Measurements from ENCODE around the gene ANKRD9. TPM values are rescaled to one million over a fixed set of nuclear protein-coding genes. Genes with fewer than 3 reads are reported as not detected.

ANKRD9 gene
- total RNA-seq, 1 donor from 2014 or later: 31.4 TPM

GRCh38 chr14:102462391-102462790 is 47.2 kb downstream of the ANKRD9 start:
- H3K27me3 Mint-ChIP-seq: no peaks in the 10 kb centered on the region
- H3K4me1 Mint-ChIP-seq (ENCODE audit: unreplicated experiment): no peaks in the 10 kb centered on the region
- H3K36me3 Mint-ChIP-seq: peaks cover 20% of the 10 kb centered on the region
- no peak overlapping the region for H3K27ac Mint-ChIP-seq
- TF ChIP-seq CTCF (conservative IDR thresholded peaks at IDR 0.05): no peak
- H3K4me3 Mint-ChIP-seq: no peak overlapping the region
- no peak for DNase-seq (ENCODE audit: extremely low spot score, unreplicated experiment)
- no peaks in the 10 kb centered on the region for H3K9me3 Mint-ChIP-seq

DNA sequence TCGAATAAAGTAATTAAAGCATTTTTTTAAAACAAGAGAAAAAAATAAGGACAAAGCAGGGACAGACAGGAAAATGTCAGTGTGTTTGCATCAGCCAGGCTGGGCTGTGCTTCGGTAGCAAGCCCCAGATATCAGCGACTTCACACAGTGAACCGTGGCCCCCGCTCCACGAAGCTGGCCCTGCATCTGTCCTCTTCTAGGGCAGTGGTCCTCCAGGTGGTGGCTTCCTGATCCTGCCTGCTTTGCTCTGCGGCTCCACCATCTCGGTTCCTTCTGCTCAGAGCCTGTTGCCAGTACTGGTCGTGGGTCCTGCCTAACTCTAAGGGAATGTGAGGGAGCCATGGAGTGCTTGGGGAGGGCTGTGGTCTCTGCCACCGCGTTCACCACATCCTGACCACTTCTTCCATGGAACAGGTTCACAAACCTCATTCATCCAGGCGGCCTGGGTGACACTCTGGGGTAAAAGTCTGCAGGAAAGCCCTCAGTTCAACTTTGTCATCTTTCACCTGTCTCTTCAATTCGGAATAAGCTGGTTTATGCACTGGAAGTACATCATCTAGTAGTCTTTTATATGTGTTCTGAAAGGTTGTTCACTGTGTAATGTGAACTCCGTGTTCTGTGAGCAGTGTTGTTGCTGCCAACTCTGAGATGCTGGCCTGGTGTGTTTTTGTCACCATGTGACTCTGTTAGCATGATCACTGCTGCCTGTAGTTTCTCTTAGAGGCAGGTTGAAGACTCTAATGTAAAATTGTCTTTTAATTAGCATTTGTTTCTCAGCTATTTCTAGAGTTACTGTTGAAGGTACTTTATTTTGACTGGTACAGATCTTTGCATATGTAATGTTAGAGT is 47.9 kb downstream of the ANKRD9 start:
- no peak for DNase-seq (ENCODE audit: extremely low spot score, unreplicated experiment)
- no peak for TF ChIP-seq CTCF (conservative IDR thresholded peaks at IDR 0.05)
- Mint-ChIP-seq H3K4me1 (ENCODE audit: unreplicated experiment) (no peaks in the 10 kb centered on the region), H3K9me3 (no peaks in the 10 kb centered on the region), H3K27ac (no peak overlapping the region), H3K36me3 (peaks cover 16% of the 10 kb centered on the region), H3K4me3 (no peak overlapping the region), H3K27me3 (no peaks in the 10 kb centered on the region)

- no peaks in the 10 kb centered on the region for H3K27me3 Mint-ChIP-seq
- H3K4me3 Mint-ChIP-seq: no peak overlapping the region
- TF ChIP-seq CTCF (conservative IDR thresholded peaks at IDR 0.05): no peak
- no peak for DNase-seq (ENCODE audit: extremely low spot score, unreplicated experiment)
- H3K4me1 Mint-ChIP-seq (ENCODE audit: unreplicated experiment): no peaks in the 10 kb centered on the region
- no peak overlapping the region for H3K27ac Mint-ChIP-seq
- peaks cover under 1% of the 10 kb centered on the region for H3K36me3 Mint-ChIP-seq
- H3K9me3 Mint-ChIP-seq: no peaks in the 10 kb centered on the region
These were observed 52.1 kb downstream of the ANKRD9 start for GRCh38 chr14:102457509-102457908.

GRCh38 chr14:102454711-102455110 is 54.9 kb downstream of the ANKRD9 start:
- H3K9me3 Mint-ChIP-seq: no peaks in the 10 kb centered on the region
- no peaks in the 10 kb centered on the region for H3K27me3 Mint-ChIP-seq
- H3K27ac Mint-ChIP-seq: no peak overlapping the region
- DNase-seq (ENCODE audit: extremely low spot score, unreplicated experiment): no peak
- no peak overlapping the region for H3K4me3 Mint-ChIP-seq
- TF ChIP-seq CTCF (conservative IDR thresholded peaks at IDR 0.05): no peak
- peaks cover 3% of the 10 kb centered on the region for H3K36me3 Mint-ChIP-seq
- no peaks in the 10 kb centered on the region for H3K4me1 Mint-ChIP-seq (ENCODE audit: unreplicated experiment)

DNA sequence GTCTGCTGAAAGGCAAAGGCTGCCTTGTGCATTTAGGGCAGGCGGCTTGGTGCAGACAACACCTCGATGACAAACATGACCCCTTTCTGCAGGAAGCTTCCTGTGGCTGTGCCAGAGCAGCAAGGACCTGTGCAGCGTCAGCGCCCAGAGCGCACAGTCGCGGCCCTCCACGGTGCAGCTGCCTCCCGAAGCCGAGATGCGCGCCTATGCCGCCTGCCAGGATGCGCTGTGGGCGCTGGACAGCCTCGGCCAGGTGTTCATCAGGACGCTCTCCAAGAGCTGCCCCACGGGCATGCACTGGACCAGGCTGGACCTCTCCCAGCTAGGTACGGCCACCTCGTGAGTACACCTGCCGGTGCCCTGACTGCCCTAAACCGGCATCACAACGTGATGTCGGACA is 57.3 kb downstream of the ANKRD9 start:
- no peak for TF ChIP-seq CTCF (conservative IDR thresholded peaks at IDR 0.05)
- H3K27me3 Mint-ChIP-seq: no peaks in the 10 kb centered on the region
- no peak overlapping the region for H3K4me3 Mint-ChIP-seq
- no peak overlapping the region for H3K27ac Mint-ChIP-seq
- DNase-seq (ENCODE audit: extremely low spot score, unreplicated experiment): no peak
- H3K4me1 Mint-ChIP-seq (ENCODE audit: unreplicated experiment): no peaks in the 10 kb centered on the region
- H3K36me3 Mint-ChIP-seq: peaks cover 3% of the 10 kb centered on the region
- no peaks in the 10 kb centered on the region for H3K9me3 Mint-ChIP-seq

Small RNAs within 50 kb of the gene (microRNA-seq; reads per million reads assigned to microRNA genes)
- not detected for gene MIR4309

Other genes with a start within 250 kb of the ANKRD9 start
- 17.7 and 26.3 TPM in 2 replicates for gene MOK, start 204.6 kb downstream of the ANKRD9 start, total RNA-seq (ENCODE audit: low replicate concordance)
- gene ZNF839, start 190.0 kb downstream of the ANKRD9 start, total RNA-seq (ENCODE audit: low replicate concordance): 10.8 and 16.4 TPM in 2 replicates
- gene CINP, start 146.9 kb downstream of the ANKRD9 start, total RNA-seq (ENCODE audit: low replicate concordance): 29.5 and 34.2 TPM in 2 replicates
- gene TECPR2, start 146.8 kb downstream of the ANKRD9 start, total RNA-seq (ENCODE audit: low replicate concordance): 25.5 and 31.0 TPM in 2 replicates
- gene RCOR1, start 82.9 kb upstream of the ANKRD9 start, total RNA-seq (ENCODE audit: low replicate concordance): 35.3 and 37.5 TPM in 2 replicates